Stimulated activated CD8-positive, alpha-beta memory T cell treated with anti-CD3 and anti-CD28 coated beads, Interleukin-7, amount 100 ng/mL, for 1 hour (primary cell): ENCODE results near the gene TNRC6C.
"Not testable (repeated sequence)": the region's sequence is repeated elsewhere in the genome, so short reads cannot be mapped to it uniquely, and the experiment has no call there.

Source experiments
- DNase-seq, 2 donors: peaks; one replicate each; pipeline ENCODE4 v3.0.0-alpha.2; 2020; ENCODE audit warnings: low read depth in 2 of 2

The TNRC6C gene

GRCh38 chr17:78082355-78082872 lies 123.9 kb downstream of the TNRC6C start:
- not testable (repeated sequence) for DNase-seq

- no peak for DNase-seq
These were observed 124.5 kb downstream of the TNRC6C start for GRCh38 chr17:78082988-78083387.

GRCh38 chr17:78086740-78087139 lies 128.2 kb downstream of the TNRC6C start:
- no peak for DNase-seq

GRCh38 chr17:78088529-78088928 lies 130.0 kb downstream of the TNRC6C start:
- DNase-seq = no peak

- DNase-seq = no peak
These were observed 131.2 kb downstream of the TNRC6C start for GRCh38 chr17:78089576-78090281.

- no peak for DNase-seq
These were observed 134.4 kb downstream of the TNRC6C start for GRCh38 chr17:78092794-78093324.

- DNase-seq = no peak
These were observed 136.5 kb downstream of the TNRC6C start for GRCh38 chr17:78095035-78095434.

- no peak for DNase-seq
These were observed 137.6 kb downstream of the TNRC6C start for GRCh38 chr17:78096093-78096492.

GRCh38 chr17:78101112-78101511 lies 142.6 kb downstream of the TNRC6C start:
- no peak for DNase-seq

GRCh38 chr17:78101542-78101941 lies 143.0 kb downstream of the TNRC6C start:
- no peak for DNase-seq

GRCh38 chr17:78103311-78103710 lies 144.8 kb downstream of the TNRC6C start:
- no peak for DNase-seq

- DNase-seq = no peak
These were observed 146.0 kb downstream of the TNRC6C start for GRCh38 chr17:78104540-78104941.

- DNase-seq = no peak
These were observed 146.6 kb downstream of the TNRC6C start for GRCh38 chr17:78105101-78105500.

- DNase-seq = no peak
These were observed 147.0 kb downstream of the TNRC6C start for GRCh38 chr17:78105551-78105950.

- DNase-seq = no peak
These were observed 147.7 kb downstream of the TNRC6C start for GRCh38 chr17:78106211-78106610.

- DNase-seq = no peak
These were observed 149.0 kb downstream of the TNRC6C start for GRCh38 chr17:78107457-78107856.

- no peak for DNase-seq
These were observed 149.6 kb downstream of the TNRC6C start for GRCh38 chr17:78107976-78108725.

GRCh38 chr17:78108726-78109488 lies 150.4 kb downstream of the TNRC6C start:
- no peak for DNase-seq

- DNase-seq = no peak
These were observed 150.9 kb downstream of the TNRC6C start for GRCh38 chr17:78109489-78109761.

GRCh38 chr17:78110363-78111015 lies 152.0 kb downstream of the TNRC6C start:
- no peak for DNase-seq

- DNase-seq = no peak
These were observed 152.7 kb downstream of the TNRC6C start for GRCh38 chr17:78111016-78111726.
